ENCODE measurements around the gene COMT. TPM values are rescaled to one million over a fixed set of nuclear protein-coding genes. Genes with fewer than 3 reads are reported as not detected.
A peak's percentile ranks its signal among the peaks of the same experiment; 100 is the strongest.
"Not testable (repeated sequence)": the region's sequence is repeated elsewhere in the genome, so short reads cannot be mapped to it uniquely, and the experiment has no call there.

The COMT gene
- total RNA-seq, 1 donor from 2014 or later, result 140 TPM

DNA sequence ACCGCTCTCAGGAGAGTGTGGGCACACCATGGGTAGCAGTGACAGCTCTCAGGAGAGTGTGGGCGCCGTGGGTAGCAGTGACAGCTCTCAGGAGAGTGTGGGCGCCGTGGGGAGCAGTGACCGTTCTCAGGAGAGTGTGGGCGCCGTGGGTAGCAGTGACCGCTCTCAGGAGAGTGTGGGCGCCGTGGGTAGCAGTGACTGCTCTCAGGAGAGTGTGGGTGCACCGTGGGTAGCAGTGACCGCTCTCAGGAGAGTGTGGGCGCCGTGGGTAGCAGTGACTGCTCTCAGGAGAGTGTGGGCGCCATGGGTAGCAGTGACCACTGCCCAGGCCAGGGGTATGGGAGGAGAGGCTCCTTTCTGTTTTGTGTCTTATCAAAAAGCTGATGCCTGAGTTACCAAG is 33.7 kb upstream of the COMT start:
- DNase-seq (ENCODE audit: low spot score), result not testable (repeated sequence)

DNA sequence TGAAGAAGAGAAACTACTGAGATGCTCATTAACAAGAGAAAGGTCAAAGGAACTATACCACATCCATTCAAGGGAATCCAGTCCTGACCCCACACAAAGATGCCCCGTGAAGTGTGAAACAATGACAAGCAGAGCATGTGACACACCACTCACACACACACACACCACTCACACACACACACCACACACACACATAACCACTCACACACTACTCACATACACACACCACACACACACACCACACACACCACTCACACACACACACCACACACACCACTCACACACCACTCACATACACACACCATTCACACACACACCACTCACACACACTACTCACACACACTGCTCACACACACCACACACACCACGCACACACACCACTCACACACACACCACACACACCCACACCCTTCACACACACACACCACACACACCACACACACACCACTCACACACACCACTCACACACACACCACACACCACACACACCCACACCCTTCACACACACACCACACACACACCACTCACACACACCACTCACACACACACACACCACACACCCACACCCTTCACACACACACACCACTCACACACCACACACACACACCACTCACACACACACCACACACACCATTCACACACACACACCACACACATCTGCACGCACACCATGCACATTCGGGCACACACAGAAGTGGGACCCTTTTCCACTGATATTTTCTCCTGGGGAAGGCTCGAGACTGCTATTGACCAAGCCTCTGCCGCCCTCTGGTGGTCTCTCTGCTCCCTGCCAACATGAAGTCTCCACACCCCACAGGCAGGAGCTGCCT is 32.0 kb upstream of the COMT start:
- DNase-seq (ENCODE audit: low spot score), result peak; percentile 80

DNA sequence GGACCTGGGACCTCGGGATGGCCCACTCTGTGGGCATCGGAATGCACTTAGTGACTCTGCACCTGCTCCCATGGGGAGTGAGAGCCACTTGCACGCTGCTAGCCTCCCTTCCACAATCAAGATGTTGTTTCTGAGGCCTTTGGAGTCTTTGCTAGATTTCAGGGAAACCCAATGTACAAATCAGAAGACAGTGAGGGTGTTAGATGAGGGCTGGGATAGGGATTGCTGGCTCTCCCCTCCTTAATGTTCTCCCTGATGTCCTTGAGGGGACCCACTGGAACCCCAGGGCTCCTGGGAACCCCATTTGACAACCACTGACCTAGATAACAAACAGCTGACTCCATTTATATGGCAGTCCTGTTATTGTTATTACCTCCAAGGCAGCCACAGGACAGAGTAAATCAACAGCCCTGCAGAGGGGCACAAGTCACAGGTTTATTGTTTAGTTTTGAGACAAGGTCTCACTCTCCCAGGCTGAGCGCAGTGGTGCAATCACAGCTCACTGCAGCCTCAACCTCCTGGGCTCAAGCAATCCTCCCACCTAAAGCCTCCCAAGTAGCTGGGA is 31.3 kb upstream of the COMT start:
- no peak for DNase-seq (ENCODE audit: low spot score)

DNA sequence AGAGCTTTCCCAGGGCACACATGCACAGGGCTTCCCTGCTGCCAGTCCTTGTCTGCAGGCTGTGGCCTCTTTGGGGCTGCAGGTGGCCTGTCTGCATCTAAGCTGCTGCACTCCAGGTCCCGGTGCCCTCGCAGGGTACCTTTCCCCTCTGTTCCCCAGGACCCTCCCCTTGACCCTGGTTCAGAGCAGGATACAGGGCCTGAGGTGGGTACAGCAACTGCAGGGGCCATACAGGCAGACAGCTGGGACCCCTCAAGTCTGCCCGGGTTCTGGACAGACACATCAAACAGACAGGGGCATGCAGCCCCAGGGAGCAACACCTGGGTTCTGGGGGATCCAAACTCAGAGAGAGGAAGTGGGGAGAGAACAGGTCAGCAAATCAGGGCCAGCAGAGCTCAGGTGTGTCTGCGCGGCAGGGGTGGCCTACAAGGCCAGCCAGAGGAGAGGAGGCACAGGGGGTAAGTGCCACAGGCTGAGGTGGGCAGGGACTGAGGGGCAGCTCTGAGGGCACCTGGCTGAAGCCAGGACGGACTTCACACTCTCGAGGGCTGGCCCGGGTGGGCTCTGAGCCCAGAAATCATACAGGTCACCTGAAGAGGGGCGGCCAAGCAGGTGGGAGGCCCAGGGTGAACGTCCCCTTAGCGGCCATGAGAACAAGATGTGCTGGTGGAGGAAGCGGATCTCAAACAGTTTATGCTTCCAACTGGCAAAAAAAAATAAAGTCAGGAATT is 29.9 kb upstream of the COMT start:
- no peak for DNase-seq (ENCODE audit: low spot score)

DNA sequence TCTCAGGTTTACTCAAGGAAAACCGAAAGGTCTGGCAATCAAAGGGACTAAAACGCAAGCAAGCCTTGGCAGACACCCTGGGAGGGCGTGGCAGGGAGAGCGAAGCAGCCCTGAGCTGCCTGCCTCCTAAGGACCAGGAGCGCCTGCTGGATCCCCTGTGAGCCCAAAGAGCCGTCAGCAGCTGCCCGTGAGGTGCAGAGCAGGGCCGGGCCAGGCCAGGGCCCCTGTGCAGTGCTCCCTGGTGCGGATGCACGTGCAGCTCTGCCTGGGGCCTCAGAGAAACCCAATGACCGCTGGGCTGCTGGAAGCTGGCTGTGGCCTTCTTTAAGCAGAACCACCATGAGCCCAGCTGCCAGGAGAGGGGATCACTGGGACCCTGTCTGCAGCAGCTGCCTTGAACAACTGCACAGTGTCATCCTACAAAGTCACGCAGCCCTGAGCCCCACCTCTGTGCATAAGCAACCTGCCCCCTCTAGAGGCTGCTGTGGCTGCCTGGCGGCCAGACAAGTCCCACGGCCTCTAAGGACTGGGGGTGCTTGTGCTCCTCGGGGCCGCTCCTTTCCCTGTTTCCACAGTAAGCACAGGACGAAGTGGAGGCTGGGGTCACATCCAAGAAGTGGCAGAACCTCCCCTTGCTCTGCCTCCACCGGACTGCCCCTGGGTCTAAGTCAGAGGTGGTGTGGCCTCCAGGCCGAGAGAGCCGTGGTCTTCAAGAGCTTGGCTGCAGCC is 29.1 kb upstream of the COMT start:
- no peak for DNase-seq (ENCODE audit: low spot score)

DNA sequence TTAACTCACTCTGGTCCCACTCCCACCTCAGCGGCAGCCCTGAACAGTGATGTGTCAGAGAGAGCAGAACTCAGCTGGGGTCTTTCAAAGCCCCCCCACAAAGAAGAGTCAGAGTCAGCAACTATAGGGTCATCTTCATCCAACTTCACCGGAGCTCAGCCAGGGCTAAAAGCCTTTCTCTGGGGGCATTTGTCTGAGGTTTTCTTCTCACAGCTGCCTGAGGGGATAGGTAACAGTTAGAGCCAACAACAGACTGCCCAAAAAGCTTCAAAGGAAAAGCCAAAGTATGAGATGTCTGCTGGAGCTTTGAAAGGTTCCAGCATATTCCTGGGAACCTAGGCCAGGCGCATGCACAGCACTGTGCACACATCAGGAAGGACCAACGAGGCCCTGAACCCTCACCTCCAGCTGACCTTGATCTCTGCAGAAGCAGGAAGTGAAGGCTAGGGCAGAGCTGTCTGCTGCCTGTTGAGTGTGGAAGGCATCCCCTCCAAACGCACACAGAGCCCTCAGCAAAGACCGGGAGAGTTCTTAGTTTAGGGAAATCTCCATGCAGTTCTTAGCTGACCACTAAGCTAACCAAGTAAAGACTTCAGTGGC is 28.1 kb upstream of the COMT start:
- DNase-seq (ENCODE audit: low spot score), result no peak

DNA sequence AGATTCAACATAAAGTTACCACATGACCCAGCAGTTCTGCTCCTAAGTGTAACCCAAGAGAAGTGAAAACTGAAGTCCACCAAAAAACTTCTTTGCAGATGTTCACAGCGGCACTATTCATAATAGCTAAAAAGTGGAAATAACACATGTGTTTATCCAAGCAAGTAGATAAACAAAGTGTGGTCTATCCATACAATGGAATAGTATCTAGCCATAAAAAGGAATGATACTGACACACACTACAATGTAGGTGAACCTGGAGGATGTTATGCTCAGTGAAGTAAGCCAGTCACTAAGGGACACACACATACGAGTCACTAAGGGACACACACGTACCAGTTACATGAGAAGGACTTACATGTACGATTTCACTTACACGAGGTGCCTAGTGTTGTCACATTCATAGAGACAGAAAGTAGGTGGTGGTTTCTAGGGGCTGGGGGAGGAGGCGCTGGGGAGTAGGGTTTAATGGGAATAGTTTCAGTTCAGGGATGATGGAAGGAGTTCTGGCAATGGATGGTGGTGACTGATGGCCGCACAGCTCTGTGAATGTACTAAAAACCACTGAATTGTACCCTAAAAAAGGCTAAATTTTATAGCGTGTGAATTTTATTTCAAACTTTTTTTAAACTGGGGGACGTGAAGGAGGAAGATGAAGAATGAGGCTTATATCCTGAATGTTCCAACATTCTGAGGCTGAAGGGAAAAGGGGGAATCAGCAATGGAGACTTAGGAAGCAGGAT is 27.2 kb upstream of the COMT start:
- DNase-seq (ENCODE audit: low spot score), result no peak

DNA sequence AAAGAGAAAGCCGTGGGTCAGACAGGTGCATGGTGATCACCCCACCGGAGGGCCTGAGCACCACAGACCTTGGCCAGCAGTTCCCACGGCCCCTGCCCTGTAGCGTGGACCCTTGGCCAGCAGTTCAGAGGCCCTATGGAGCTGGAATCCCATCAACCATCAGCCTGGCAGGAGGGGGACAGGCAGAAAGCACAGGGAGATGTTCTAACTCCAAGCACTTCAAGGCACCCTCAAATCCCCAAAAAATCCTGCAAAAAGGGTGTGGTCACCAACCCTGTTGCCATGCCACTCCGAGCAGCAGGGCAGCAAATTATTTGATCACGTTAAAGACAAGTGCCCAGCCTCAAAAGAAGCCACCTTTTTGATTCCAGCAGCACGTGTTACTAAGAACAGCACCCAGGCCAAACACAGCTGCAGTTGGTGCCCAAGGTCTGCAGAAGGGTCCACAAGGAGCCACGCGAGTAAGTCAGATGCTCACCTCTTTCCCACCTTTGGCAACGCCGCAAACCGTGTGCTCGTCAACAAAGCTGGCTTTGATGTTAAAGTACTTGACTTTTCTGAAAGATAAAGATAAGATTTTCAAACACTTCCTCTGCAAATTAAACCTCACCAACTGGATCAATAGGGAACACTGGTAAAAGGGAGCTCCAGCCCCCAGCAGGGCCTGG is 26.2 kb upstream of the COMT start:
- no peak for DNase-seq (ENCODE audit: low spot score)

DNA sequence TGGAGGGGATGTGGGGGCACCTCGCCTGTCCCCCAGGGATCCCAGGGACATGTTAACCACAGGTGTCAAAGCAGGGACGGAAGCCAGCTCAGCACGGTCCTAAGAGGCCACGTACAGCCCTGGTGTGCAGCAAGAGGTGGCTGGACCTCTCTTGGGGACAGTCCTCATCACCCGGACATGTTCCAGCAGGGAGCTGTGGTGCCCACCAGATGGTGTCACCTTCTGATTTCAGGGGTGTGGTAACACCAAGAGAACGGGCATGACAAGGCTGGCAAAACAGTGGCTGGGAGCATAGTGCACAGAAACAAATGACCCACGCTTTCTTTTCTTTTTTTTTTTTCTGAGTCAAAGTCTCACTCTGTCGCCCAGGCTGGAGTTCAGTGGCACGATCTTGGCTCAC is 25.6 kb upstream of the COMT start:
- DNase-seq (ENCODE audit: low spot score), result no peak

DNA sequence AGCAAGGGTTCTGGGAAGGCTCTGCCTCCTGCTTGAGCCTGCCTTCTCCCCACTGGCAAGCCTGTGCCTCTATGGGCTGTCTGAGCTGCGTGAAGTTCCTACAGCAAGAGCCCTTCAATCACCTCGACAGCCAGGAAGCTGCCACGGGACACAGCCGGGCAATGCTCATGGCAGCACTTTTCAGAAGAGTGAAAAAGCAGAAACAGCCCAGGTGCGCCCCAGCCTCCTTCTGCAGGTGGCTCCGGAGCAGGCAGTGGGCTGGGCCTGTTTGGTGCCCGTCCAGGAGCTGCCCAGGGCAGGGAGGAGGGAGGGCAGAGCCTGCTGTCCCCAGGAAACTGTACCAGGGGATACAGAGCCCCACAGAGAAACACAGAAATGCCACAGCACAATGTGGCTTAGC is 24.6 kb upstream of the COMT start:
- no peak for DNase-seq (ENCODE audit: low spot score)

DNA sequence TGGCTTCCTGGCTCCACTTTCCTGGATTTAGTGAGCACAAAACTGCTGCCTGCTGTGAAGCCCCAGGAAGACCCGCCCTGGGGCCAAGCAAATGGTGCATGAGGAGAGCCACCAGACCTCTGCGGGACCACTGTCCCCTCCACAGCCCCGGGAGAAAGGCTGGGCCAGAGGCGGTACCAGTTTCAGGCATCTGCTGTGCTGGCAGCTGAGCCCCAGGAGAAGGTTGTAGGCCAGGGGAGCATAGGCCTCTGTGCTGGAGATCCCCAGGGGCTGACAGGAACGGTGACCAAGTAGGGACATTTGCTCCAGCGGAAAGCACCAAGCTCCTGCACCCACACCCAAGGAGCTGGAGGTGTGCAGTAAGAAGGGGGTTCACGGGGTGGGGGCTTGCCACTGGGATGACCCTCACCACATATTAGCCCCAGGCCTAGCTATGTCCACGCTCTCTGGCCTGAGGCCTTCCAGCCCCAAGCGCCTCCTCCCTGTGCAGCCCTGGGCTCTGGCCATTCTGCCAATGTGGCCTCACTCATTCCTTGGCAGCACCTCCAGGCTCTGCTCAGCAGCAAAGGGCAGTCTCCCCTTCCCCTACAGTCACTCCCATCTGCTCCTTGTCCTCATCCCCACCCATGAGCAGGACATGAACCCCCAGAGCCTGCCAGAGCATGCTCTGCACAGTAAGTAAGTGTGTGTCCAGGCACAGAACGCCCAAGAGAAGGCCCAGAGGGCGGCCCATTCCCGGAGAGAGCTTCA is 24.0 kb upstream of the COMT start:
- DNase-seq (ENCODE audit: low spot score), result no peak

DNA sequence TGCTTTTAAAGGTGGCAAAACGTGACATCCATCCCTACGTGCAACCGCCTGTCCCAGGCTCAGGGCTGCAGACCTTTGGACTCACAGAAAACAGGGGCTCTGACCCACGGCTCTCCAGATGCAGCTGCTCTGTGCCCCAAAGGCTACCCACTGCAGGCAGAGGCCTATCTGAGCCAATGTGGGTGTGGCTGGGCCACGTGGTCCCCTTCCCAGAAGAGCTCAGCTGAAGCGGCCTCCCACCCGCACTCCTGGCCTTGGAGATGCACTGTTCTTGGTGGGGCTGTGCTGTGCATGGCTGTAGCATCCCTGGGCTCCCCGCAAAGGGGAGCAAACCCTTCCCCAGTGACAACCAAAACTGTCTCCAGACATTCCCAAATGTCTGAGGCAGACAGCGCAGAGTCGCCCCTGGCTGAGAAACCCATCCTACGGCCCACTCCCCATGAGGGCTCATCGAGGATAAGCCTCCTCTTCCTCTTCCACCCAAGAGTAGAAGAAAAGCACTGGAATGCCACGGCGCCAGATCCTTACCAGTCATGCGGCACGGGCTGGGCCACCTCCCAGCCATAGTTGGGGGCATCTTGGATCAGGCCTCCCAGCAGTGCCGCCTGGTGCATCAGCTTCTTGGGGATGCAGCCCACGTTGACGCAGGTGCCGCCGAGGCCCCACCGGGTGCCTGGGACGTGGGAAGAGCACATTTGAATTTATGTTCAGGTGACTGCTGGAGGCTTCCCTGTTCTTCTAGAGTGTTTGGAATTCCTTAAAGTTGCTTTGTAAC is 23.1 kb upstream of the COMT start:
- no peak for DNase-seq (ENCODE audit: low spot score)

DNA sequence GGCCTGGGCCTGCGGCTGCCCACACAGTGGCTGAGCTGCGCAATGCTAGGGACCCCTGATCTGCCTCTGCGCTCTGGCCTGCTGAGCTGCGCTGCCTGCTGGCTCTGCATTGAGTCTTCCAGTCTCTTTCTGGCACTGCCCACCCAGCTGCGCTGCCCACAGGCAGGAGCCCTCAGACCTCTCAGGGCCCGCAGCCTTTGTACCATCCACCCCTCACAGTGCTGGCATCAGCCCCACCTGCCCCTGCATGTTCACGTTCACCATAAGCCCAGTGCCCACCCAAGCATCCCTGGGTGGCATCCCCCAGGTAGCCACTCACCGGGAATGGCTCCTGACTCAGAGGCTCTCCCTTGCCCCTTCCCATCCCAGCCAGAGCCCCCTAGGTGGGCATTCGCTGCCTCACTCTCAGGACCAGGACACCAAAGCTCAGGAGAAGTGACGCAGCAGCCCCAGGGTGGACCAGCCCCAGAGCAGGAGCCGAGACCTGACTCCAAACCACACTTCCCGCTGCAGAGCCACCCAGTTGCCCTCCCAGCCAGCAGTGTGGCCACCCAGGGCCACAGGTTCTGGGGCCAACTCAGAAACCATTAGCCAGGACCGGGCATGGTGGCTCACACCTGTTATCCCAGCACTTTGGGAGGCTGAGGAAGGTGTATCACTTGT is 21.7 kb upstream of the COMT start:
- no peak for DNase-seq (ENCODE audit: low spot score)

DNA sequence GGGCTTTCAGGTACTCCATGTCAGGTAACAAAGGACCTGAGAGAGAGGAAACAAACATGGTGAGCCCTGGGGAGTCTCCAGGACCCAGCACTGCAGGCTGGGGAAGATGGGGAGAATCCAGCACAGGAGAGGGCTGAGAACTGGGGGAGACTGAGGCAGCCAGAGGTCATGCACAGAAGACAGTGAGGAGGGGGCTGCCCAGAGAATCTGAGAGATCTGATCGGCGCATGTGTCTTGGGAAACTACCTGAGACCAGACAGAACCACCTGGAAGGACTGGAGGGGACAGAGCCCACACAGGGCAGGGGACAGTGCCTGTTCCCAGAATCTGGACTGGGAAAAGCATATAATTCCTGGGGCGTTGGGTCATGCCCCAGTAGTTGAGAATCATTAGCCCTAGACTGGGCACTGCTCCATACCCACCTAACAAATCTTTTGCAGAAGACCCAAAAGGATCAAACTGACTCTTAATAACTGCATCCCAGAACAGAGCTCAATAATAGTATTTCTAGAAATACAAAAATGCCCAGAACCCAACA is 20.0 kb upstream of the COMT start:
- DNase-seq (ENCODE audit: low spot score), result no peak

DNA sequence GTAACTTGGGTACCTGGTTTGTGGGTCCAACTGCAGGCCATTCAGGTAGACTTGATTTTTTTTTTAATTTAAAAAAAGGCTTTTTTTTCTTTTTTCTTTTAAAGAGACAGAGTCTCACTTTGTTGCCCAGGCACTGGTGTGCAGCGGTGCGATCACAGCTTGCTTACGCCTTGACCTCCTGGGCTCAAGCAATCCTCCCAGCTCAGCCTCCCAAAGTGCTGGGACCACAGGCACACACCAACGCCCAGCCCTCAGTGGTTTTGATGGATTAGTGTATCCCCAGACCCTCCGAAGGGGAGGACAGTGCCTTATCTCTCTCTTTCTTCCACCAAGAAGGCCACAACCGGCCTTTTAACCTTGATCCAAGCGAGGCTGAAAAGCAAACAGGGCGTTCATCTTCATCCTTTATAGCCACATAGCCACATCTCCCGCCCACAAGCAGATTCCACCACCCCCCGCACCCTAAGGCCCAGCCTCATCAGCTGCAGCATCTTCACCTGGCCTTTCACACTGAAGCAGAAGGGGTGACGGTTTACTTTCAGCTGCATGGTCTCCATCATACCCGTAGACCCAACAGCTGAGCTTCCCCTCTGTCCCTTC is 17.6 kb upstream of the COMT start:
- no peak for DNase-seq (ENCODE audit: low spot score)

DNA sequence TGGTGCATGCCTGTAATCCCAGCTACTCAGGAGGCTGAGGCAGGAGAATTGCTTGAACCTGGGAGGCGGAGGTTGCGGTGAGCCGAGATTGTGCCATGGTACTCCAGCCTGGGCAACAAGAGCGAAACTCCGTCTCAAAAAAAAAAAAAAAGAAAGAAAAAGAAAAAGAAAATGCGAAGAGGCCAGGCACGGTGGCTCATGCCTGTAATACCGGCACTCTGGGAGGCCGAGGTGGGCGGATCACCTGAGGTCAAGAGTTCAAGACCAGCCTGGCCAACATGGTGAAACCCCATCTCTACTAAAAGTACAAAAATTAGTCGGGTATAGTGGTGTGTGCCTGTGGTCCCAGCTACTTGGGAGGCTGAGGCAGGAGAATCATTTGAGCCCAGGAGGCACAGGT is 15.5 kb upstream of the COMT start:
- not testable (repeated sequence) for DNase-seq (ENCODE audit: low spot score)

DNA sequence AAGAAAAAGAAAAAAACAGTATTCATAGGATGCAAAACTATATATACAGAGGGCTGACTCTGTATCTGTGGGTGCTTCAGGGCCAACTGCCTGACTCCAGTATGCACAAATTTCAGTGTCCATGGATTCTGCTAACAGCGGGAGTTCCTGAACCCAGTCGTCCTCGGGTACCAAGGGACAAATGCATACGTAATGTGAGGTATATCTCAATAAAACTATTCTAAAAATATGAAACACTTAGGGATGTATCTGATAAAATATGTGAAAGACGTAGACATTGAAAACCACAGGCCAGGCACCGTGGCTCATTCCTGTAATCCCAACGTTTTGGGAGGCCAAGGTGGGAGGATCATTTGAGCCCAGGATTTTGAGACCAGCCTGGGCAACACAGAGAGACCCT is 13.9 kb upstream of the COMT start:
- no peak for DNase-seq (ENCODE audit: low spot score)

DNA sequence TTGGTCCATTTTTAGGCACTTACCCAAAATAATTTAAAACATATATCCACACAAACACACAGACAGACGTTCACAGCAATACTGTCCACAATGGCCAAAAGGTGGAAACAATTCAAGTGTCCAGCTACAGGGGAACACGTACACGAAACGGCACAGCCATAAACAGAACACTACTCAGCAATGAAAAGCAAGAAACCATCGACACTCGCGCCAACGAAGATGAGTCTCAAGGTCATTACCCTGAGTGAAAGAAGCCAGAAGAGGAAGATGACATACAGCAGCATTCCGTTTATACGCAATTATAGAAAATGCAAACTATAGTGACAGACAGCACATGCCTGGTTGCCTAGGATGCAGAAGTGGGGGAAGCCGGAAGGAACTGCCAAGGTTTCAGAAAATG is 13.4 kb upstream of the COMT start:
- no peak for DNase-seq (ENCODE audit: low spot score)
